ENCODE data around the gene SNX5. TPM values are rescaled to one million over a fixed set of nuclear protein-coding genes. Genes with fewer than 3 reads are reported as not detected.

The SNX5 gene
- total and polyA plus RNA-seq, 2 of the 13 experiments (the other 11 are each of a cell fraction or from before 2014, with no cell fraction given): 664 to 1,040 TPM

DNA sequence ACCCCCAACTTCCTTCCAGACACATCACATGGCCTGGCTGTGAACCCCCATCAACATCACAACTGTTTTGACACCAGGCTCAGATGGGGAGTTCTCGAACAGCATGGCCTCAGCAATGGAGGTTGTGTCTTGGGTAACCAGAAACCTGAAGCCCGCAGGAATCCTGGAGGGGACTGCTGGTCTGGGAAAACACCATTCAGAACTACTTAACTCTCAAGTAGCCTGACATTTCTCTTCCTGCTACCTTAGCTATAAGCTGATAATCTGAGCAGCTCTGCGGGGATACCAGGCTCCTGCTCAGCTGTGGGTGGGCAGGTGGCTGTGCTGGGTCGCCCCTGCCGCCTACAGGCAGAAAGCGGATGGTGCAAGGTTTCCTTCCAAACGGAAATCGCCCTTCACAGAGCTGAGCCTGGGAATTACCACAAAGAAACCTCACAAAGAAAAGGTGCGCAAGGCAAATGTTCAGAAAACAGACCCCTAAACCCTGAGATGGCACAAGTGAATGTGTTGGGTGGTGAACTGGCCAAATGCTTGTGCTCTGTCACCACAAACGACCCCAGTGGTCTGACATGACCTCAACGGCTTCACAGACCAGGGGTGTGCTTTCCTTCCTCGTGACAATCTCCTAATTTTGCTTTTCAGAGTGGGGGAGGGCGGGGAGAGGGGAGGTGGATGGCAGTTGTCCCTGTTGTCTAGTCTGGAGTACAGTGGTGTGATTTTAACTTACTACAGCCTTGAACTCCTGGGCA, 29.5 kb downstream of the SNX5 start (continued):
- TF ChIP-seq ZBTB7B (CRISPR knock-in tag; IDR thresholded peaks at IDR 0.05) (no peak), SOX5 (CRISPR knock-in tag; IDR thresholded peaks at IDR 0.05; ENCODE audit: borderline replicate concordance) (peak; percentile 34; the same call in 1 of the 2 replicates), SOX6 (IDR thresholded peaks at IDR 0.05) (no peak), SOX6 (CRISPR knock-in tag; IDR thresholded peaks at IDR 0.05) (peak; percentile 59), CBX5 (CRISPR knock-in tag; IDR thresholded peaks at IDR 0.05; ENCODE audit: borderline replicate concordance) (peak; percentile 40; the same call in 1 of the 2 replicates), PRDM4 (CRISPR knock-in tag; IDR thresholded peaks at IDR 0.05; ENCODE audit: borderline replicate concordance) (no peak), CEBPB (IDR thresholded peaks at IDR 0.05; ENCODE audit: borderline replicate concordance, low read depth, low read length) (0 out of 2 replicates have a peak, but pooled peaks have one; percentile 29), ZC3H13 (CRISPR knock-in tag; IDR thresholded peaks at IDR 0.05) (0 out of 2 replicates have a peak, but pooled peaks have one; percentile 53)
- TF ChIP-seq, protein P1, sequence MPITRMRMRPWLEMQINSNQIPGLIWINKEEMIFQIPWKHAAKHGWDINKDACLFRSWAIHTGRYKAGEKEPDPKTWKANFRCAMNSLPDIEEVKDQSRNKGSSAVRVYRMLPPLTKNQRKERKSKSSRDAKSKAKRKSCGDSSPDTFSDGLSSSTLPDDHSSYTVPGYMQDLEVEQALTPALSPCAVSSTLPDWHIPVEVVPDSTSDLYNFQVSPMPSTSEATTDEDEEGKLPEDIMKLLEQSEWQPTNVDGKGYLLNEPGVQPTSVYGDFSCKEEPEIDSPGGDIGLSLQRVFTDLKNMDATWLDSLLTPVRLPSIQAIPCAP (CRISPR knock-in tag; IDR thresholded peaks at IDR 0.05; ENCODE audit: low read depth): no peak
- TF ChIP-seq, protein P2, sequence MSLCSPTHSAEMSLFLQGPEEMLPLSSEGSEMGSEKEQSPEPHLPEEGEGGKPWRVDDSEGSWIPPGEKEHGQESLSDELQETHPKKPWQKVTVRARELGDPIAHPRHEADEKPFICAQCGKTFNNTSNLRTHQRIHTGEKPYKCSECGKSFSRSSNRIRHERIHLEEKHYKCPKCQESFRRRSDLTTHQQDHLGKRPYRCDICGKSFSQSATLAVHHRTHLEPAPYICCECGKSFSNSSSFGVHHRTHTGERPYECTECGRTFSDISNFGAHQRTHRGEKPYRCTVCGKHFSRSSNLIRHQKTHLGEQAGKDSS (CRISPR knock-in tag; IDR thresholded peaks at IDR 0.05; ENCODE audit: borderline replicate concordance, low read depth): peak; percentile 83
- TF ChIP-seq, protein P3, sequence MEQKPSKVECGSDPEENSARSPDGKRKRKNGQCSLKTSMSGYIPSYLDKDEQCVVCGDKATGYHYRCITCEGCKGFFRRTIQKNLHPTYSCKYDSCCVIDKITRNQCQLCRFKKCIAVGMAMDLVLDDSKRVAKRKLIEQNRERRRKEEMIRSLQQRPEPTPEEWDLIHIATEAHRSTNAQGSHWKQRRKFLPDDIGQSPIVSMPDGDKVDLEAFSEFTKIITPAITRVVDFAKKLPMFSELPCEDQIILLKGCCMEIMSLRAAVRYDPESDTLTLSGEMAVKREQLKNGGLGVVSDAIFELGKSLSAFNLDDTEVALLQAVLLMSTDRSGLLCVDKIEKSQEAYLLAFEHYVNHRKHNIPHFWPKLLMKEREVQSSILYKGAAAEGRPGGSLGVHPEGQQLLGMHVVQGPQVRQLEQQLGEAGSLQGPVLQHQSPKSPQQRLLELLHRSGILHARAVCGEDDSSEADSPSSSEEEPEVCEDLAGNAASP (CRISPR knock-in tag; IDR thresholded peaks at IDR 0.05; ENCODE audit: borderline replicate concordance): peak; percentile 47; the same call in 1 of the 2 replicates
